H1 (cell line): ENCODE data around the gene SLC38A5. TPM values are rescaled to one million over a fixed set of nuclear protein-coding genes. Genes with fewer than 3 reads are reported as not detected.

Source experiments
- CTCF ChIA-PET: fragments of 300-600 bp; sonication (Branson Sonifier 250); formaldehyde crosslinking; loops from one replicate; lab custom pipeline; 2021; ENCODE audit not compliant: partially characterized antibody; lab: Charles Lee
- POLR2A ChIA-PET: fragments of 300-600 bp; sonication (Branson Sonifier 250); formaldehyde crosslinking; loops from one replicate; lab custom pipeline; 2021; ENCODE audit warnings: inconsistent platforms; ENCODE audit not compliant: partially characterized antibody; lab: Charles Lee
- DNase-seq, 2 experiments: peaks; one replicate each; pipeline versions ENCODE4 v3.0.0 to v3.0.0-alpha.2; 2010 to 2022; ENCODE audit warnings: low spot score in 2 of 2, low read depth in 1 of 2, mixed read lengths in 1 of 2
- FAIRE-seq: peaks from 2 replicates; lab custom pipeline; 2011; peaks lifted over from hg19 to GRCh38; lab: Jason Lieb, UNC
- H2AFZ ChIP-seq: 2 replicates; pipeline ENCODE4 v1.8.1; 2012; ENCODE audit warnings: low read length, inconsistent platforms
- H2AK5ac ChIP-seq: 2 replicates; pipeline ENCODE4 v1.6.1; 2013; ENCODE audit warnings: low read depth, low read length
- H2BK120ac ChIP-seq: replicated peaks from 2 replicates; pipeline ENCODE3; 2013; ENCODE audit warnings: low read depth, low read length, inconsistent platforms
- H2BK12ac ChIP-seq: 2 replicates; pipeline ENCODE4 v1.6.1; 2013; ENCODE audit warnings: low read depth, low read length
- H2BK15ac ChIP-seq: 2 replicates; pipeline ENCODE4 v1.6.1; 2013; ENCODE audit warnings: low read length
- H2BK20ac ChIP-seq: 2 replicates; pipeline ENCODE4 v1.6.1; 2013; ENCODE audit warnings: low read length
- H2BK5ac ChIP-seq: 2 replicates; pipeline ENCODE4 v1.6.1; 2013; ENCODE audit warnings: low read depth, low read length
- H3K14ac ChIP-seq: 2 replicates; pipeline ENCODE4 v1.6.1; 2013; ENCODE audit warnings: inconsistent platforms; ENCODE audit not compliant: insufficient read length
- H3K18ac ChIP-seq: 2 replicates; pipeline ENCODE4 v1.6.1; 2013; ENCODE audit warnings: low read length; ENCODE audit errors: extremely low read depth
- H3K23ac ChIP-seq: 2 replicates; pipeline ENCODE4 v1.6.1; 2013; ENCODE audit warnings: inconsistent platforms; ENCODE audit not compliant: insufficient read length
- H3K23me2 ChIP-seq: 2 replicates; pipeline ENCODE4 v1.6.1; 2013; ENCODE audit warnings: low read depth, low read length
- H3K27ac ChIP-seq: 2 replicates; pipeline ENCODE4 v1.6.1; 2011; ENCODE audit warnings: low read depth, low read length, inconsistent platforms
- H3K27me3 ChIP-seq, 4 experiments: replicated peaks in 1 of 4; 1 replicate in 1 of 4; 2 replicates in 3 of 4; pipeline versions ENCODE4 v1.6.1 to v1.8.1; 2011 to 2013; ENCODE audit warnings: low read length in 3 of 4, mild to moderate bottlenecking in 3 of 4, inconsistent platforms in 2 of 4, mixed read lengths in 2 of 4, moderate library complexity in 1 of 4; ENCODE audit not compliant: control insufficient read depth in 3 of 4, insufficient read depth in 3 of 4; ENCODE audit errors: extremely low read depth in 1 of 4
- H3K36me3 ChIP-seq, 4 experiments: 2 replicates each; pipeline versions ENCODE4 v1.6.1 to v1.8.1; 2011 to 2013; ENCODE audit warnings: mild to moderate bottlenecking in 4 of 4, low read length in 3 of 4, moderate library complexity in 2 of 4, control low read depth in 1 of 4, inconsistent platforms in 1 of 4; ENCODE audit not compliant: insufficient read depth in 4 of 4, control insufficient read depth in 2 of 4
- H3K4ac ChIP-seq: replicated peaks from 2 replicates; pipeline ENCODE3; 2013; ENCODE audit warnings: low read length, low read depth, mixed read lengths, inconsistent platforms; ENCODE audit not compliant: insufficient read length
- H3K4me1 ChIP-seq, 4 experiments: replicated peaks in 1 of 4; 1 replicate in 1 of 4; 2 replicates in 3 of 4; pipeline versions ENCODE4 v1.6.1 to v1.8.1; 2011 to 2013; ENCODE audit warnings: low read length in 3 of 4, inconsistent platforms in 2 of 4, mixed read lengths in 1 of 4; ENCODE audit not compliant: insufficient read depth in 4 of 4, control insufficient read depth in 3 of 4
- H3K4me2 ChIP-seq, 2 experiments: 2 replicates each; pipeline versions ENCODE4 v1.6.1 to v1.8.1; 2011 to 2013; ENCODE audit warnings: low read depth in 2 of 2, low read length in 2 of 2, control low read depth in 1 of 2, inconsistent platforms in 1 of 2, mild to moderate bottlenecking in 1 of 2; ENCODE audit not compliant: insufficient read depth in 1 of 2
- H3K4me3 ChIP-seq, 4 experiments: fragments of 200-600, 300-600 bp in 1 of 4; sonication (generic), shearing (Covaris generic), sonication (Bioruptor Twin) in 1 of 4; 2 replicates each; pipeline versions ENCODE4 v1.5.1 to v1.8.1; 2011 to 2016; ENCODE audit warnings: low read length in 4 of 4, low read depth in 3 of 4, control low read depth in 2 of 4, inconsistent platforms in 2 of 4, mild to moderate bottlenecking in 2 of 4, mixed read lengths in 1 of 4, moderate library complexity in 1 of 4; ENCODE audit not compliant: insufficient read depth in 2 of 4; ENCODE audit errors: extremely low read depth in 1 of 4
- H3K56ac ChIP-seq: replicated peaks from 2 replicates; pipeline ENCODE3; 2013; ENCODE audit warnings: low read depth, mild to moderate bottlenecking, mixed read lengths, low read length, inconsistent platforms; ENCODE audit not compliant: insufficient read length
- H3K79me1 ChIP-seq: 2 replicates; pipeline ENCODE4 v1.6.1; 2013; ENCODE audit warnings: low read depth, low read length, control low read depth
- H3K79me2 ChIP-seq, 2 experiments: 2 replicates each; pipeline versions ENCODE4 v1.6.1 to v1.8.1; 2012 to 2013; ENCODE audit warnings: low read length in 2 of 2, mild to moderate bottlenecking in 2 of 2, inconsistent platforms in 1 of 2; ENCODE audit not compliant: insufficient read depth in 2 of 2, control insufficient read depth in 1 of 2
- H3K9ac ChIP-seq, 4 experiments: replicated peaks in 1 of 4; 1 replicate in 1 of 4; 2 replicates in 3 of 4; pipeline versions ENCODE4 v1.6.1 to v1.8.1; 2011 to 2013; ENCODE audit warnings: low read depth in 3 of 4, low read length in 3 of 4, control low read depth in 2 of 4, mild to moderate bottlenecking in 2 of 4, moderate library complexity in 2 of 4, inconsistent platforms in 1 of 4; ENCODE audit errors: extremely low read depth in 1 of 4
- H3K9me3 ChIP-seq, 2 experiments: 2 replicates each; pipeline versions ENCODE4 v1.6.1 to v1.8.1; 2012 to 2013; ENCODE audit warnings: mild to moderate bottlenecking in 2 of 2, moderate library complexity in 2 of 2, control low read depth in 1 of 2, inconsistent platforms in 1 of 2, low read depth in 1 of 2, low read length in 1 of 2, mixed read lengths in 1 of 2; ENCODE audit not compliant: insufficient read depth in 2 of 2
- H4K20me1 ChIP-seq, 2 experiments: replicated peaks in 1 of 2; 2 replicates each; pipeline versions ENCODE3 to v1.8.1; 2011 to 2013; ENCODE audit warnings: inconsistent platforms in 2 of 2, low read length in 2 of 2, mild to moderate bottlenecking in 1 of 2; ENCODE audit not compliant: insufficient read depth in 2 of 2, control insufficient read depth in 1 of 2
- H4K5ac ChIP-seq: 2 replicates; pipeline ENCODE4 v1.6.1; 2013; ENCODE audit warnings: low read length, low read depth, mixed read lengths, inconsistent platforms; ENCODE audit not compliant: insufficient read length
- H4K8ac ChIP-seq: 2 replicates; pipeline ENCODE4 v1.8.0; 2013; ENCODE audit warnings: mild to moderate bottlenecking, moderate library complexity, low read length, inconsistent platforms; ENCODE audit not compliant: insufficient read depth; ENCODE audit errors: extremely low read depth
- H4K91ac ChIP-seq: replicated peaks from 2 replicates; pipeline ENCODE3; 2013; ENCODE audit warnings: low read length, mixed read lengths, inconsistent platforms; ENCODE audit not compliant: insufficient read length
- CTBP2 ChIP-seq: IDR thresholded peaks from 2 replicates; pipeline ENCODE4 v1.7.0; 2011; ENCODE audit warnings: borderline replicate concordance, mild to moderate bottlenecking, moderate library complexity, mixed read lengths, low read length; ENCODE audit not compliant: insufficient read depth, insufficient read length
- EZH2 ChIP-seq: fragments of 200-600 bp; sonication (generic); IDR thresholded peaks from 2 replicates; pipeline ENCODE4 v1.7.1; 2012; ENCODE audit warnings: low read depth, mild to moderate bottlenecking, moderate library complexity, low read length, inconsistent platforms; ENCODE audit not compliant: severe bottlenecking
- POLR2A ChIP-seq, 2 experiments: IDR thresholded peaks; 1 replicate in 1 of 2; 2 replicates in 1 of 2; pipeline ENCODE4 v1.6.1; 2011; ENCODE audit warnings: low read depth in 2 of 2, low read length in 2 of 2, mild to moderate bottlenecking in 2 of 2; ENCODE audit errors: control extremely low read depth in 1 of 2
- RFX5 ChIP-seq: IDR thresholded peaks from 2 replicates; pipeline ENCODE4 v1.6.1; 2011; ENCODE audit warnings: low read depth, low read length, improper control_type of control experiment, borderline replicate concordance
- TAF1 ChIP-seq: IDR thresholded peaks from 2 replicates; pipeline ENCODE4 v1.6.1; 2011; ENCODE audit warnings: mild to moderate bottlenecking, low read depth, low read length
- WGBS, 2 experiments: shearing (Covaris generic) in 1 of 2; methylation state at CpG; one replicate each; pipeline versions ENCODE4 v1.1.6 to v1.1.7; 2013 to 2015; ENCODE audit warnings: low lambda C conversion rate in 2 of 2, mixed read lengths in 2 of 2, inconsistent platforms in 1 of 2, low coverage in 1 of 2, missing lambda C conversion rate in 1 of 2; ENCODE audit not compliant: insufficient replicate concordance in 2 of 2, insufficient coverage in 1 of 2, insufficient read length in 1 of 2; ENCODE audit errors: extremely low coverage in 1 of 2, missing lambda C conversion rate in 1 of 2; 5-methylcytosine and 5-hydroxymethylcytosine counted together
- polyA plus RNA-seq, 7 experiments: library from polyadenylated mRNA; depleted of rRNA in 3 of 7; stranded (reverse) in 5 of 7; unstranded in 2 of 7; fragments of >200 nt in 5 of 7; fragments of 200-250 nt in 2 of 7; gene quantifications; 1 replicate in 5 of 7; 2 replicates in 1 of 7; 4 replicates in 1 of 7; pipeline versions ENCODE4 v1.2.1 to v1.2.3, GENCODE V29; 2011 to 2013; ENCODE audit warnings: missing spikeins in 2 of 7, mixed read lengths in 2 of 7
- total RNA-seq: library from RNA; stranded (reverse); fragmentation: NEBNext Ultra II Directional; extraction: Animal tissue kit (Norgen Biotek cat#: 25700); gene quantifications from 2 replicates; pipeline ENCODE4 v1.2.1, GENCODE V29; 2021

The SLC38A5 gene
- total and polyA plus RNA-seq, 2 of the 8 experiments (the other 6 are each of a cell fraction or from before 2014, with no cell fraction given), result 70.9 to 106 TPM

- H3K4me2 ChIP-seq, result no peak overlapping the region
- H3K14ac ChIP-seq, result no peak overlapping the region
- H2AK5ac ChIP-seq, result no peak overlapping the region
- no peak overlapping the region for H2AFZ ChIP-seq
- ChIA-PET POLR2A (no interaction called here), CTCF (no interaction called here)
- H2BK120ac ChIP-seq, result no peak overlapping the region
- no peak overlapping the region for H2BK20ac ChIP-seq
- H2BK12ac ChIP-seq, result no peak overlapping the region
- no peak overlapping the region for H4K8ac ChIP-seq
- FAIRE-seq (no peak), DNase-seq (no peak)
- H3K23ac ChIP-seq, result no peak overlapping the region
- H3K4ac ChIP-seq, result no peak overlapping the region
- H3K79me1 ChIP-seq, result no peaks in the 10 kb centered on the region
- H3K36me3 ChIP-seq, result peaks cover 0 to 9% (median 3%) of the 10 kb centered on the region in 4 experiments; a peak in 4 of 8 replicates
- H3K56ac ChIP-seq, result no peak overlapping the region
- H3K23me2 ChIP-seq, result no peaks in the 10 kb centered on the region
- no peak for TF ChIP-seq TAF1
- no peak for TF ChIP-seq POLR2A (IDR thresholded peaks at IDR 0.05; ENCODE audit: control extremely low read depth in 1 of 2, low read depth in 2 of 2, low read length in 2 of 2)
- TF ChIP-seq CTBP2, result no peak
- no peak for TF ChIP-seq EZH2
- no peak for TF ChIP-seq RFX5
- no peaks in the 10 kb centered on the region for H4K20me1 ChIP-seq
- WGBS, 2 experiments, result 90% methylated on average over 3 of the region's 3 CpGs; no CpG with 5 or more reads in 1 of the 2 experiments
- H3K79me2 ChIP-seq, result no peaks in the 10 kb centered on the region
- no peak overlapping the region for H3K4me3 ChIP-seq
- no peak overlapping the region for H4K91ac ChIP-seq
- no peaks in the 10 kb centered on the region for H3K27me3 ChIP-seq
- H2BK5ac ChIP-seq, result no peak overlapping the region
- H3K9ac ChIP-seq, result no peak overlapping the region
- no peak overlapping the region for H3K18ac ChIP-seq
- no peak overlapping the region for H3K27ac ChIP-seq
- H3K9me3 ChIP-seq, result no peaks in the 10 kb centered on the region
- H4K5ac ChIP-seq, result no peak overlapping the region
- H2BK15ac ChIP-seq, result no peak overlapping the region
- H3K4me1 ChIP-seq, result no peaks in the 10 kb centered on the region
These were observed 18.0 kb upstream of the SLC38A5 start for GRCh38 chrX:48488034-48488433.
